ENCODE data around the gene UQCR10.
A peak's percentile ranks its signal among the peaks of the same experiment; 100 is the strongest.

The UQCR10 gene

DNA sequence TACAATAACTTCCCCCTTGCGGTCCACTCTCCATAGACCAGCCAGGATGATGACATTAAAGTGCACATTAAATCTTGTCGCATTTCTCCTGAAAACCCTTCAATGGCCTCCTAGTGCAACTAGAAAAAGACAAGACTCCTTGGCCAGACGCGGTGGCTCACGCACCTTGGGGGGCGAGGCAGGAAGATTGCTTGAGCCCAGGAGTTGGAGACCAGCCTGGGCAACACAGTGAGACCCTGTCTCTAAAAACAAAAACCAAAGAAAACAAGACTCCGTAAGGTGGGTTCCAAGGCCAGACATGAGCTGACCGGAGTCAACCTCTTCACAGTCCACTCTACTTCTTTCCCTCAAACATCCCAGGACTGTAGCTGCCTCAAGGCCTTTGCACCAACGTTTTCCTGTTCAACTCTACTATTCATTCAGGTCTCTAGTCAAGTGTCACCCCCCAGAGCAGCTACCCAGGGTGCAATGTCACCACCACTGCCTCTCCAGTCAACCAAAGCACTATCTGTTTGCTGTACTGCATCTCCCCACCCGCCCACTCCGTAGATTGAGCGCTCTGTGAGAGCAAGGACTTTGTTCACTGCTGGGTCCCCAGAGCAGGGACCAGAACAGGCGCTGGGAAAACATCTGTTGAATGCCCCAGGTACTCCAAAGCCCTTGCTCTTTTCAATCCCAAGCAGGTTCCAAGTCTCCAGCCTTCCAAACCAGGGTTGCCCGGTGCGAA lies 1.1 kb upstream of the UQCR10 start:
- no peak for DNase-seq

DNA sequence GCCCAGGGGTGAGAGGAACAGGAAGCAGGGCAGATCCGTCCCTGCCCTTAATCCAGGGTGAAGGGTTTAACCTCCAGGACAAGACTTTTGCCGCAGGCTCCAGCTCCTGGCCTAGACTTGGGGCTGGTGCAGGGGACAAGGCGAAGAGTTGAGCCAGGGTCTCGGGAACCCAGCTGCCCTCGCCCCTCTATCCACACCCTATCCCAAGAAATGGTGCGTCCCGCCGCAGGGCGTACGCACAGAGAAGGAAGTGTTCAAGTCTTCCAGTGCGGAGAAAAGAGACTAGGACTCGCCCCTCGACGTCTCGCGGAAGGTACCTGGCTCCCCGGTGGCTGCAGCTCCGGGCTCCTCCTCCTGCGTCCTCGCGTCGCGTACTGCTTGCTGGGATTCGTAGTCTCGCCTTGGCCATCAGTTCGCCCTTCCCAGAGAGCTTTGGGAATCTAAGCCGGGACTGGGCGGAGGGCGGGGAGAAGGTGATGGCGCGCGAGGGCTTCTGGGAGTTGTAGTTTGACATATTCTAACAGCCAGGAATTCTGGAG lies 468 bp upstream of the UQCR10 start, which contains the start of gene ZMAT5:
TSS of gene ZMAT5 (minus strand) at position 376 of the 539 bp plus-strand sequence. CDS start 18,463 bp downstream, outside the sequence.
- DNase-seq = peak; percentile 100

DNA sequence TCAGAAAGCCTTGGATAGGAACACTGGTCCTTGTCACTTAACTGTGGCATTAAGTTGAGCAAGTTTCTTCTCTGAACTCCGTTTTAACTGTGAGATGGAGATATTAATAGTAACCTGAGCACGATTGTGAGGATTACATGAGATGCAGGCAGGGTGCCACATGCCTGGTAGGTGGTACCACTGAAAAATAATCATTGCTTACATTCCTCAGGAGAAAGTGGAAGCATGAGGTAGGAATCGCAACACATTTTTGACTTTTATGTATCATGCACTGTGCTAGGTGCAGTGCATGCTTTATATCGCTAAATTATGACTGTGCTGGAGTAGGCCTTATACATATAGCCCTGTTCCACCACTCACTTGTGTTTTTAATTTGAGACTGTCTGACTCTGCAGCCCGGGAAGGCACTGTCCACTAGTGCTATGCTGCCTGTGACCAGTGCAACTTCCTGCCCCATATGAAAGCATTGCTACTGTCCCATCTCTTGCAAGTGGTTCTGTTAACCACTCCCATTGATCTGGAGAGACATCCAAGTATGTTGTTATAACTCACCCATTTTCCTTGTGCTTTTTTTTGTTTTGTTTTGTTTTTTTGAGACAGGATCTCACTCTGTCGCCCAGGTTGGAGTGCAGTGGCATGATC lies 1.0 kb downstream of the UQCR10 start:
- DNase-seq = no peak

DNA sequence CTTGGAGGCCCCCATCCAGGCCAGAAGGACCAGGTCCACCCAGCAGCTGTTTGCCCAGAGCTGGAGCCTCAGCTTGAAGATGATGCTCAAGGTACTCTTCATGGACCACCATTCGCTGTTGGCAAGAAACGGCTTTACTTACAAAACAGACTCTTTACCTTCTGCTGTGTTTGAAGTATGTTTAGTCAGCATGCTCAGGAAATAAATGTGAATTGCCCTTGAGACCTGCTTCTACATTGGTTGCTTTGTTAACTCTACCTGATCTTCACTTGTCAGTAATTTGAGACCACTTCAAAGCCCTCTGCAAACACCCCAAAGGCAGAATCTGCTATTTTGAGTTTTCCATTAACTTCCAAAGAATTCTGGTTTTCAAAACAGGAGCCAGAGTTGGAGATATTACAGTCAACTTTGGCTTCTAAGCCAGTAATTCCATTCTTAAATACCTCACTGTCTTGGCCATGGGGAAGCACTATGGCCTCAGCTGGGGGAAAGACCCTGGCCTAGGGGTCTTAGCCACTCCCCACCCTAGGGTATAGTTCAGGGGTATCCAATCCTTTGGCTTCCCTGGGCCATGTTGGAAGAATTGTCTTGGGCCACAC lies 2.7 kb downstream of the UQCR10 start:
- DNase-seq = no peak

DNA sequence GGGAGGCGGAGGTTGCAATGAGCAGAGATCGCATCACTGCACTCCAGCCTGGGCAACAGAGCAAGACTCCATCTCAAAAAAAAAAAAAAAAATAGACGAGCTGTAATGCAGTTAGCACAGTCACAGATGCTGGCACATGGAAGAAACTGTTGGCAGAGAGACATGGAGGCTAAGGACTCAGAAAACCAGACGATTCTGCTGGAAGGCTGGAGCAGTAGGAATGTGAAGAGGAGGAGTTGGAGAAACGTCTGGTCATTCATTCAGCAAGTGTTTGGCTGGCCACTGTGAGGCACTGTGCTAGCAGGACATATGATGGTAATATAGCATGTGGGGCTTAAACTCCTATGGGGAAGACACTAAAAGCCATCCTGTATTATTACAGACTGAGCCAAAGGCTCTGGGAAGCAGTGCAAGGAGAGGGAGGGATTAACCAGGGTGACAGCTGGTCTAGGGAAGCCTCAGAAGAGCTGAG lies 5.0 kb downstream of the UQCR10 start:
- DNase-seq = peak; percentile 27

DNA sequence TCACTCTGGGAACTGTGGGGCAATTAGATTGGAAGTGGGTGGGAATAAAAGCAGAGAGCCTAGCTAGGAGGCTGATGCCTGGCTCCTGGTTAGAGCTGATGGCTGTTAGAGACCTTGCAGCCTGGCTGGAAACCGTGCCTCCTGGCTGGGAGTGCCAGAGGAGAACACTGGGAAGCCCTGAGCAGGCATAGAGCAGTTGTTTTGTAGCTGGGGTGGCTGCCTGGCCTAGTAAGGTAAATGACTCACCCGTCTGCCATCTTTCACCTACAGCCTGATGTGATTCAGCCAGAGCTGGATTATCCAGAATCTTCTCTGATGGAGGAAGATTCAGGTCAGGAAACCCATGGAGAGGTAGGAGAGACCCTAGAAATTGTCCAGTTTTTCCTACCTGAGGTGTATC lies 6.1 kb downstream of the UQCR10 start:
- DNase-seq = no peak

DNA sequence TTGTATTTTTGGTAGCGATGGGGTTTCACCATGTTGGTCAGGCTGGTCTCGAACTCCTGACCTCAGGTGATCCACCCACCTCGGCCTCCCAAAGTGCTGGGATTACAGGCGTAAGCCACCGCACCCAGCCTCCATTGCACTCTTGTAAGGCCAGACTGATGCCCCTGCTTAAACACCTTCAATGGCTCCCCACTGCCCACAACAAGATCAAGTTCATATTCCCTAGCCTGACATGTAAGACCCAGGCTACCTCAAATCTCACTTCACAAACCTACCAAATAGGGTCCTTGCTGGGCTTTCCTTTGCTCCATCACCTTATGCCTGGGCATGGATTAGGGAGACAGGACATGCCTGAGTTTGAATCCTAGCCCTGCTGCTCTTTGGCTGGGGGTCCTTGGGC lies 13.1 kb downstream of the UQCR10 start:
- no peak for DNase-seq

DNA sequence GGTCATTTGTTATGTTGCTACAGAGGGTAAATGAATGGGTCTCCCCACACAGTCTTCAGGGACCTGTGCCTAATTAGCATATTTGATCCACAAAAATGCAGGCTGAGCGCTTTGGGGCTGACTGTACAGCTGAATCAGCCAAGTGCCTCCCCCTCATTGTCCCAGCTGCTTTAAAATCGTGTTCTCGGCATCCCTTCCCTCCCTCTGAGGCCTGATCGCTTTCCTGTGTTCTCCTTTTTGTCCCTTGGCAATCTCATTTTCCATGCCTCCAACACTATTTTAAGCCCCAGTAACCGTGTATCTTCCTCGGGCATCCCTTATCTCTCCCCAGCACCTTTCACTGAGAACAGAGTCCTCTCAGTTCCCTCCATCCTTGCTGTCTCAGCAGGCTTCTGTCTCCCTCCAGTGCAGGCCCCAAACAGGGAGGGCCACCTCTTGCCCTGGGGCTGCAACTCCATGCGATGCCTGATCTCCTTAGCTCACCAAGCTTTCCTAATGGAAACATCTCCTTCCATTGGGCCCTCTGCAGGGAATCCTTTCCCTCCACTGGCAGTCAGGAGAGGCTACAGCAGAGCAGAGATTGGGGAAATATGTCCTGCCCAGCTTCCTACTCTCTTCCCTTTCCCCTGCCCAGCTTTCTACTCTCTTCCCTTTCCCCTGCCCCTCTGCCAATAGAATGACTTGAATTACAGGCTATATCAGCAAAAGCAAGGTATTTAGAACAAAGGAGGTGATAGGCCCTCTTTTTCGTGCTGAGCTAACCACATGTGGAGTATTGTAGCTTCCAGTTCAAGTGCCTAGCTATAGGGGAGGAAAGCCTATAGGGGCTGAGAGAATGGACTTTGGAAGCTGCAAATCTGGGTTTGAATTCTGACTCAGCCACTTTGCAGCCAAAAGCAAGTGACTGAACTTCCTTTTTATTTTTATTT lies 13.8 kb downstream of the UQCR10 start:
- peak; percentile 13 for DNase-seq

DNA sequence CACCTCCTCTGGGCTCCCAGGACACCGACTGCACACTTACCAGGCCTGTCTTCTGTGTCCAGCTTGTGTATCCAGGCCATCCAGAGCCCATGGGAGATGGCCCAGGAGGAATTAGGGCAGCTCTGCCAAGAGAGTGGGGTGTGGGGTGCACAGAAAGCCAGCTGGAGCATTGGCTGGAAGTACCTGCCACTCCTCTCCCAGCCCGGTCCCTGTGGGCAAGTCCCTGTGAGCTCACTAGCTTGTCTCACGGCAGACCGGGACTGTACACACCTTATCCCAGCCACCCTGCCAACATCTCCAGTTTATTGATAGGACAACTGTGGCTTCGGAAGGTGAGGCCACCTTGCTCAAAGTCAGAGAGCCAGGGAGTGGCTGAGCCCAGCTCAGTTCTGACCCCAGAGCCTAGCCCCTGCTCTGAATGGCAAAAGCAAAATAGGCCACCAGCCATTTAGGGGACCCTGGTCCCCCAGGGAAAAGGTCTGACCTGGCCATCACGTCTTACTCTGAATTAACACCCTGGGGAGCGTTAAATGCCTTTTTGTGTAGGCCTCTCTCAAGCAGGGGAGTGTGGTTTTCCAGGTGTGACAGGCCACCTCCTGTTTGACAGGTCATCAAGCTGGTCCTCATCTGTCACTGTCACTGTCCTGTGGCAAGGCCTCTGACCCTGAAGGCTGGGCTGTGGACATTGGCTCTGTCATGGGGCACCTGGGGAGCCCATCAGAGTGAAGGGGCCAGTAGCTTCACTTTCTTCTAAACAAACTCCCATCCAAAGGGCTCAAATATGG lies 15.1 kb downstream of the UQCR10 start:
- no peak for DNase-seq

DNA sequence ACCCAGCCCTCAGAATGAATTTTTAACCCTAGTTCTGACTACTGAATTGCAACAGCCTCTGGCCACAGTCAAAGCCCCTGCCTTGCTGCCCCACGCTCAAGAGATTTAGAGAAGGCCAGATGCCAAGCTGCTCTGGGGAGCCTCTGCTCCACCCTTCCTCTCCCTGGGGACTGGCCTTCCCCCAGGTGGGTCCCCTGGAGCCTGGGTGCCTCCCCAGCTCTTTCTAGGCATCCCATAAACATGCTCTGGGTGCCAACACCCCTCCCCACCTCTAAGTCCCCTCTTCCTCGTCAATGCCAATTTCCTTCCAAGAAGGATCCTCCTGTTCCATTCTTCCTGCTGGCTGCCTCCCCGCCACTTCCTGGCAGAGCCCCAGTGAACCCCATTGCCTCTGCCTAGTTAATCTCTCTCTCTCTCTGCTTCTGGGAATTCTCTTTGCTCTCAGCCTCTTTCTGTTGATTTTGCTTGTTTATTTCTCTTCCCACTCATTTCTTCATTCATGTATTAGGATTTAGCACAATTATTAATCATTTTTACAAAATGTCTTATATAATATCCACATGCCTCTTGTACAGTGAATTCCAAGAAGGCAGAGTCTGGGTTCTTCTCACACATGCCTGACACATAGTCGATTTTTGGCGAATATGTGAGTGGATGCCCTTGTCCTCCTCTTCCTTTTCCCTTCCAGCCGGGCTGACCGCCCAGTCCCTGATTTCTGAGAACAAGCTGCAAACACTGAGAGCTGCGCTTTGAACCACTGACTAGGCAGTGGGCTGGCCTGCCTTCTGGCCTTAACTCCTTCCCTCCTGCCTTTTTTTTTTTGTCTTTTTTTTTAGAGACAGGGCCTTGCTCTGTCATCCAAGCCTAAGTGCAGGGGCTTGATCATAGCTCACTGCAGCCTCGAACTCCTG lies 17.5 kb downstream of the UQCR10 start:
- no peak for DNase-seq

DNA sequence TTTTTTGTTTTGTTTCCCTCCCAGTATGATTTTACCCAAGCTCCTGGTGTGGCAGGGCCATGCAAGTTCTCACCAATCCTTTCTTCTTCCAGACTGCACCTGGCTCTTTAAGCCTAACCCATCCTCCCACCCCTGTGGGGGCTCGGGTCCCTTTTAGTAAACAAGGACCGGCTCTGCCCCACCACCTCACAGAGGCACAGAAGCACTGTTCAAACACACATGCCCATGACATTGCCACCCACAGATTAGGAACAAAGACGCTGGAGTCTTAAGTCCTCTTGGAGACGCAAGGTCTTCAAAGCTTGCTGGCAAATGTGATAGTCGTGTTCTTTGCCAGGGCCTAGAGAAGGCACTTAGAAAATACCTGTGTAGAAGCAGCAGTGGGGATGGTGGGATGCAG lies 18.9 kb downstream of the UQCR10 start:
- no peak for DNase-seq

DNA sequence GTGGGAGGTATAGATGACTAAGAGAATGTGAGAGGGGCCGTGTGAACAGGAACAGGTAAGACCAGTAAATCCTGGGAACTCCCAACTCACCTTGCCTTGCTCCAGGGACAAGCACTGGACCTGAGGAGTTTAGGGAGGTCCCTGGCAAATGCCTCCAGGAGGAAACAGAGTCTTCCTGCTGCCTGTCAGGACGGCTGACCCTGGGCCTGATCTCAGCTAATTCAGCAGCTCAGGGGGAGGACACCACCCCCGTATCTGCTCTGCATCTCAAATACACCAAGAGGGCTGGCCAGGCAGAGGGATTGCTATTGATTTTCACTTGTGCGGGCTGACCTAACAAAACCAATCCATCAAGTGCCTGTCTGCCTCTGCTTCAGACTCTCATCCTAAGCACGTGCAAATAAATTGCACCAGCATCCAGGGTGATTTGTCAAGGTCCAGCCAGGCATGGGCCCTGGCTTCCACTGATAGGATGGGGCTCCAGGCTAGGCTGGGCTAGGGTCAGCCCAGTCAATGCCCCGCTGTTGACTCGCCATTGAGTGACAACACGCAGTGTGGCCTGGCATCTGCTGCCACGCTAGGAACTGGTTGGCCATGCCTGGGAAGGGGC lies 20.3 kb downstream of the UQCR10 start:
- peak; percentile 7 for DNase-seq

DNA sequence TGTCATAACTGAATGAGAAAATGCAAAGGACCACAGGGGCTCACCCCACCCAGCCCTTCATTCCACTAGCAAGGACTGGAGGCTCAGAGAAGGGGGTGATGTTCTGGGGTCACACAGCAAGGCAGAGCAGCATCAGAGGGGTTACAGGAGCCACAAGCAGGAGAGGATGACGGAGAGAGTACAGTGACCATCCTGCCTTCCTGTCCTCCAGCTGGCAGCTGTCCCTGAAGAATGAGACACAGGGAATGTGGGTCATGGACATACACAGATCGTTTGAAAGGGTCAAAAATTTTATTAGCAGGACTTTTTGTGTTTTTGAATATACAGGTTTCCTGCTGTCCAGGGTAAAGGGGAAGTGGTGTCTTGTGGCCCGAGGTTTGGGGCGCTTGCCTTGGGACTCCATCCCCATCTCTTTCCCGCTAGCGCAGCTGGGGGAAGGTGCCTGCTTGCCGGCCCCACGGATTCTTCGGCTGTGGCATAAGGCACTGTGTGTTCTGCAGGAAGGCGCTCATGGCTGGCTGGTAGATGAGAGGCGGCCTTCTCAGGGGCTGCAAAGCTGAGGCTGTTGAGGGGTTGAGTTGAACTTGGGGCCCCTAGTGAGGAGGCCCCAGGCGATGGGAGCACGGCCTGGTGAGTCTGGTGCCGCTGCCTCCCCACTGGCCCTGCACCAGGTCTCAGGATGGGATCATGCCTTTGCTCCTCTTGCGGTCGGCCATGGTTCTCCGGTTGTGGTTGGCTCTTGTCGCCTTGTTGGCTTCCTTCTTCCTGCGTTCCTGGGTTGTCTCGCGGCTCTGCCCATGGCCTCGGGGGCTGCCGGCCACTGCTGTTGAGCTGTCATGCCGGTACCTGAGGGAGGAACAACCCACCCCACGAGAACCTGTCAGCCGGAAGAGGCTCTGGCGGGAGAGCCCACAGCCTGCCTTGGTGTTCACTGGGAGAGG lies 21.4 kb downstream of the UQCR10 start:
- DNase-seq = no peak

DNA sequence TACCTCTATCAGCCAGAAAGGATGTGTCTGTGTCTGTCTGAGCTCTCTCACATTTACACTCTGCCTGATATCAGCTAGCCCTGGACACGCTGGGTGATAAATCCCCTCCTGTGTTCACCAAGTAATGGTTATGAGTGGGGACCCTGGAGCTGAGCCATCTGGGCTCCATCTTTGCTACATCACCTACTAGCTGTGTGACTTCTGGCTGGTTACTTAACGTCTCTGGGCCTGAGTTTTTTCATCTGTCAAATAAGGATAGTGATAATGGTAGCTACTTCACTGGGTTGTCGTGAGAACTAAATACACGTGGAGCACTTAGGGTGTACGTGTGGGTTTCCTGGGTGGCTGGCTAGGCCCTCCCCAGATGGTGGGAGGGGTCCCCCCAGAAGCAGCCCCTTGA lies 22.9 kb downstream of the UQCR10 start:
- DNase-seq = no peak

DNA sequence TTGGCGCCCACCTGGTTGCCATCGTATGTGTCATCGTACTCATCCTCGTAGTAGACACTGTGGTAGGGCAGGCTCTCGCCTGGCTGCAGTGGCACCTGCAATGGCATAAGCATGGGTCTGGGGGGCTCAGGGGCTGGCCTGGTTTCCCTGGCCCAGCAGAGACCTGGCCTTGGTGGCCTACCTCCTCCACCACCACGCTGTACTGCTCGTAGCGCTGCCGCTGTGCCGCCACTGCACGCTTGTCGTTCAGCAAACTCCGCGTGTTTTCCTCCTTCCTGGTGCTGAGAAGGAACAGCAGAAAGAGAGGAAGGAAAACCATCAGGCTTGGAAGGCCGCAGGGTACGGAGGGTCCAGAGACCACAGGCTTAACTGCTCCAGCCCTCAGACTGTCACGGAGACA lies 26.2 kb downstream of the UQCR10 start:
- no peak for DNase-seq

DNA sequence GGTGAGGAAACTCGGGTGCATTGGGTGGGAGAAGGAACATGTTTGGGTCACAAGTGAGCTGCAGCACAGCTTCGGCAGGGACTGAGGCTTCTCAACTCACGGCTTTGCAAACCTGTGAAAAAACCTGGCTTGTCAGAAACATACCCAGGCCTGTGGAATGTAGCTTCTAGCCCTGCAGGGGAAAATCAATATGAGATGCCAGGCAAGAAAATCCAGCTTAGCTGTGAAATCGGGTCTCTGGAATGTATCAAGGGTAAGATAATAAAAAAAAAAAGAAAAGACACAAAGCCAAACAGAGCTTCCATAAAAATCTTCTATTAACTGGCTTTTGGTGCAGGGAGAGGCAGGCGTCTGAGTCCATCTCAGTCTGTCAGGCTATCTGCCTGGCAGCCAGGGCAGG lies 28.5 kb downstream of the UQCR10 start:
- no peak for DNase-seq

DNA sequence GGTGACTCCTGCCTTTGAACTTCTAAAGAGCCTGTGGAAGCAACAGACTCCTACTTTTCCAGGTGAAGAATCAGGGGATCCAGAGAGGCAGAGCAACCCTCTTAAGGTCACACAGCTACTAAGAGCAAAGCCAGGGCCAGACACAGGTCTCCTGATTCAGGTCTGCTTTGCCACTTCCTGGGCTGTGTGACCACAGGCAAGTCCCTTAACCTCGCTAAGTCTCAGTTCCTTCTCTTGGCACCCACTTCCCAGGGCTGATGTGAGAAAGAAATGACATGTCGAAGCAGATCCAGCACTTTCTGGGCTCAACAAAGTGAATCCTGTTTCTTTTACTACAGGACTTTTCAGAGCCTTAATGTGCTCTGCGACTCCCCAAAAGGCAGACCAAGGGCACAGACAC lies 30.2 kb downstream of the UQCR10 start:
- DNase-seq = no peak

DNA sequence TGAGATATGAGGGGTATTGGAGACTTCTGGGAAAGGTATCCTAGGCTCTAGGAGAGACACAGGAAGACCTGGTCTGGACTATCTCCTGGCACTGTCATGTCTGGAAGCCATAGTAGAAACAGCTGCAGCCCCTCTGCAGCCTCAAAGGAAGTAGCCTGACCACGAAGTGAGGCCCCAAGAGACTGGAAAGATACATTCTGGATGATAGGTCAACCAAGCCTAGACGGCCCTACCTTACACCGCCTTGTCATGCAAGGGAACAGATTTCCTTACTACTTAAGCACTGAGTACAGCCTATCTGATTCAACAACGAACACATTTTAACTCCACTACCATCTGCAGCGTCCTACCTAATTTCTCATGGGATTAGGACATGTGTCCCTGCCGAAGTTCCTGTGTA lies 31.1 kb downstream of the UQCR10 start:
- DNase-seq = no peak

DNA sequence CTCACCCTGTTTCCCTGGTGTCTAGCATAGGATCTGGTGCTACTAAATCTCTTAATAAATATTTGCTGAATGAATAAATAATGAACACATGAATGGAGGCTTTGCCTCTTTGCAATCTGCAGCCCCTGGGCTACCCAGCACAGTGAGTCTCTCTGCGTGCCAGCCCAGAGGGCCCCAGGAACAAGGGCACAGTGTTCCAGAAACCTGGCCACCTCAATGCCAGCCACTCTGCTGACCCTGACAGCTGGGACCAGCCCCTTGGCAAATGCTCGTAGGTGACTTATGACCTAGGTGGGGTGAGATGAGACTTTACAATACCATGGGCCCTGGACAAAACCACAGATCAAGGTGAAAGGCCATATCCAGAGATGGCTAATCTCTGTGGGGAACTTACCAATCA lies 31.6 kb downstream of the UQCR10 start:
- DNase-seq = no peak

All from retina (tissue), 1 donor.